Left colon (tissue), 2 donors: ENCODE results near the gene TCF7L2. TPM values are rescaled to one million over a fixed set of nuclear protein-coding genes. Genes with fewer than 3 reads are reported as not detected.

Experiments
- ATAC-seq: fragments of 200-7000 bp; cut with Tn5 transposase; one replicate; pipeline ENCODE4 v1.9.1; 2020; ENCODE audit warnings: mild to moderate bottlenecking, moderate library complexity
- DNase-seq, 2 donors: peaks; one replicate each; pipeline ENCODE4 v3.0.0-alpha.2; 2020
- intact Hi-C, 2 donors: fragments of 100-400 bp; cut with DNase I in 1 of 2; cut with micrococcal nuclease in 1 of 2; formaldehyde crosslinking; loops; one replicate each; pipeline versions ENCODE4 v1.11.2 to v1.14.0; 2022; cut with DNase I, micrococcal nuclease
- total RNA-seq, 2 donors: library from RNA; stranded (reverse); fragmentation: NEBNext Ultra II Directional; extraction: Animal tissue kit (Norgen Biotek cat#: 25700); gene quantifications; one replicate each; pipeline ENCODE4 v1.2.1, GENCODE V29; 2021
- donor health status: DM: no; HTN: no; CAD: no.
- donor health status: DM: yes; HTN: yes; CAD: no.

TCF7L2 gene
- total RNA-seq, 2 donors from 2014 or later = 114 to 118 TPM

- intact Hi-C loops = no loop called here
- DNase-seq (no peak), ATAC-seq (no peak)
These were observed 35.9 kb downstream of the TCF7L2 start for GRCh38 chr10:112985690-112986543.

GRCh38 chr10:112986544-112987190, 36.6 kb downstream of the TCF7L2 start:
- intact Hi-C loops = no loop called here
- no peak for ATAC-seq
- no peak for DNase-seq

- ATAC-seq (no peak), DNase-seq (no peak)
- intact Hi-C loops = no loop called here
These were observed 38.9 kb downstream of the TCF7L2 start for GRCh38 chr10:112988839-112989406.

DNA sequence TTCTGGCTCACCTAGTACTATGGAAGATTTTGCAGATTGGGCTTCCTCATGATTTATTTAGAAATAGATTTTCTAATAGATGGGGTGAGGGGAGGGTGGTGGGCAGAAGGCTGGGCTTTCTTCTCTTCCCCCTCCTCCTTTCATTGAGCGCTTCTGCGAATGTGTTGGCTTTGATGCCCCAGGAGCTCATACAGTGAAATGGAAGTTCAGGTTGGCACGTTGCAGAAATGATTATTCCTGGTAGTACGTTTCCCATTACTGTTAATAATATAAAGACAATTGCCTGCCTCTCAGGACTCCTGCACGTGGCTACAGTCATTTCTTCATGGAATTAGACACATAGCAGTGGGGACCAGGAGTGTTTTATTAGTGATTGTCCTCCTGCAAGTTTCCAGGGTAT, 39.8 kb downstream of the TCF7L2 start:
- no peak for DNase-seq
- intact Hi-C loops = no loop called here
- ATAC-seq = no peak

GRCh38 chr10:112990271-112990670, 40.2 kb downstream of the TCF7L2 start:
- no peak for ATAC-seq
- DNase-seq = no peak
- intact Hi-C loops = no loop called here

GRCh38 chr10:112991888-112992491, 41.9 kb downstream of the TCF7L2 start:
- intact Hi-C loops = no loop called here
- ATAC-seq = no peak
- no peak for DNase-seq

GRCh38 chr10:112996462-112996861, 46.4 kb downstream of the TCF7L2 start:
- ATAC-seq (no peak), DNase-seq (no peak)
- intact Hi-C loops = no loop called here

GRCh38 chr10:112999102-112999501, 49.1 kb downstream of the TCF7L2 start:
- intact Hi-C loops = no loop called here
- ATAC-seq = no peak
- DNase-seq = no peak

DNA sequence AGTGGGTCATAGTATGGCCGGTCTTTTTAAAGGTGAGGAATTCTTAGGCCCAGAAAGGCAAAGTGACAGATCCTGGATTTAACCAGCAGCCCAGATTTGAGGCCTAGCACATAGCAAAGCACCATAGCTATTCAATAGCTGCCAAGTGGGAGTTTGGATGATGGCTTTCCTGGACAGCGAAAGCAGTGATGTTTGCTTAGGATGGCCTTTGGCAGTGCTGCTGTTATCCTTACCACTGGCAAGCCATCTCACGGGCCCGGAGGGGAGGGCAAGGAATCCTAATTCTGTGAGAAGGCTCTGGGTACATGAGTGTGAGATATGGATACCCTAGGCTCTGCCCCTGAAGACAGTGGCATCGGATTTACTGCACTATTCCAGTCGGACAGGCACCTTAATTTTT, 50.4 kb downstream of the TCF7L2 start:
- ATAC-seq (peak; percentile 15), DNase-seq (no peak)
- intact Hi-C loops = no loop called here

DNA sequence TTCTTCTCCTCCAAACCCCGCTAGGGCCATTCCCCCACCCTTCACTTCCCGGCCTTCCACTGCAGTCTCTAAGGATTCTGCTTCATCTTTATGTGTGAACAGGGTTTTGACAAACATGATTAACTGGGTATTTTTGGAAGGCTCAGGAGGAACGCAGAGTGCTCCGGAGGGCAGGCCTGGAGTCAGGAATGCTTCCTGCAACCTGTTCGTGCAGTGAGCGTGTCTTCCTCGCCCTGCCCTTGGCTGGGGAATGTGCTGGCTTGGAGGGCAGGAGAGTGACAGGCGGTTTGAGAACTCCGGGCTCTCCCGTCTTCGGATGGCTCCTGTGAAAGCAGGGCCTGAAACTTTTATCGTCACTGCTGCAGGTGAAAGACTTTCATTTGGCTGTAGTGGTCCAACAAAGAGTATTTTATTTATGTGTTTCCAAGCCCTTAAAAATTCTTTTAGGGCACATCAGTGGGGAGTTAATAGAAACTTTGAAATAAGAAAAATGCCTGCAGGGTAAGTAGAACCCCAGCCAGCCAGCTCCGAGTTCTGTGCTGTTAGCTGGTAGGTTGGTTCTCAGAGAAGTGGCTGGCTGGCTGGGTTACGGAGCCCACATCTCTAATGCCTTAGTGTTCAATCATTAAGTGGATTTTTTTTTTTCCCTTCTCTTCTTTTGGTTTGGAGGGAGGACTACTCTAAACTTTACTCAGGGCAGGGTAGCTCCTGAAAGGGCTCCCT, 51.0 kb downstream of the TCF7L2 start:
- intact Hi-C loops = no loop called here
- peak; percentile 61 for ATAC-seq
- peak in 1 of 2 donors; percentile 17 for DNase-seq

DNA sequence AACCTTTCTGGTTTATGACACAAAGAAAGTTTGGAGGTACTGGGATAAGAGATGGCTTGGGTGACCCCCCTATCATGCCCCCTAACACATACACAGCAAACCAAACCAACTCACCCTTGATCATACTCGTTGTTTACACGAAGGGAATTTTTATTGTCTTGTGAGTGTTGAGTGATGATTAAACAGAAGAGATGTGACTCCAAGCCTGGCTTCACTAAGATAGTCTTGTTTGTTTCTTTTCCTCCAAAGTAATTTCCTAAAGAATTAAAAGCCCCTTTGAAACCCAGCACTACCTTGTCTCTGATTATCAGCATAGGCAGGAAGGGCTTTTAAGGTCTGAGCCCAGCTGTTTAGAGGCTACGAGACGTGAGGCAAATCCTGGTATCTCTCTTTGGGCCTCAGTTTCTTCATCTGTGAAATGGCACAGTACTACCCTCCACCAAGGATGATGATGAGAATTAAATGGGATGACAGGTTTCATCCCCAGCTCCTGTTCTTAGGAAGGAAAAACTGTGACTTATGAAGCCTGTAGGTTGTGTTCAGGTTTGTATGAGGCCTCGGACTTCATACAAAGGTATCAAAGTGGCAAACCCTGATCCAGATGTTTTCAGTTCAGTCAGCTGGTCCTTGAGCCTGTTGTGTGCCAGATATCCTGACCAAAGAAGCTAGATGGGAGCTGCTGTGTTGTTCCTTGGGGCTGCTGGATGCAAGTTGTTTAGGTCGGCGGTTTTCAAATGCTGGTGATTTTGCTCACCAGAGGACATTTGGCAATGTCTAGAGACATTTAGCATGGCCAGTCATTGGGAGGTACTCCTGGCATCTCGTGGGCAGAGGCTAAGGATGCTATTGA, 51.8 kb downstream of the TCF7L2 start:
- ATAC-seq (no peak), DNase-seq (no peak)
- intact Hi-C loops = no loop called here

- ATAC-seq (no peak), DNase-seq (no peak)
- intact Hi-C loops = no loop called here
These were observed 52.4 kb downstream of the TCF7L2 start for GRCh38 chr10:113002449-113002777.

- intact Hi-C loops = no loop called here
- DNase-seq (no peak), ATAC-seq (no peak)
These were observed 53.0 kb downstream of the TCF7L2 start for GRCh38 chr10:113003052-113003451.

- no peak for DNase-seq
- intact Hi-C loops = no loop called here
- ATAC-seq = no peak
These were observed 54.1 kb downstream of the TCF7L2 start for GRCh38 chr10:113004069-113004618.

GRCh38 chr10:113005380-113005779, 55.3 kb downstream of the TCF7L2 start:
- no peak for DNase-seq
- intact Hi-C loops = no loop called here
- ATAC-seq = no peak

- intact Hi-C loops = no loop called here
- ATAC-seq (peak; percentile 57), DNase-seq (peak in 1 of 2 donors; percentile 20)
These were observed 56.8 kb downstream of the TCF7L2 start for GRCh38 chr10:113006656-113007342.

DNA sequence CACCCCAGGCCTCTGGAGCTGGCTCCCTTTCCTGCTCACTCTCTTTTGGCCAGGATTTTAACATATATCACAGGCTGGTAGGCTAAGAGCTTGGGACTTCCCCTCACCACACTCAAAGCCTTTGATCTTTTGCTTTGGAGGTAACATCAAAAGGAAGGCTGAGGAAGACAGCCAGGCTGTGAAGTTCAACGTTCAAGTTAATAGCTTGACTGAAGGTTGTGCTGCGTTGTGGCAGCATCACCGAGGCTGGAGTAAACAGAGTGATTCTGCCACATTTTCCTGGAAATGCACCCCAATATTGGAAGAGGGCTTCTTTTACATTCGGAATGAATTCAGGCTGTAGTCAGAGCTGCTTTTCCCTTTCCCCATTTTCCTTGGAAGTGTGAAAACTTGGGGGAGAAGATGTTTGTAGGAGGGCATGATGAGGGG, 57.3 kb downstream of the TCF7L2 start:
- intact Hi-C loops = no loop called here
- DNase-seq = no peak
- ATAC-seq = peak; percentile 61
